ENCODE results near the gene EBF4.
"Not testable (repeated sequence)": the region's sequence is repeated elsewhere in the genome, so short reads cannot be mapped to it uniquely, and the experiment has no call there.

The EBF4 gene

GRCh38 chr20:2805689-2806350, 113.2 kb downstream of the EBF4 start:
- H3K9me3 ChIP-seq (ENCODE audit: insufficient read depth, low read length), result no peaks in the 10 kb centered on the region

DNA sequence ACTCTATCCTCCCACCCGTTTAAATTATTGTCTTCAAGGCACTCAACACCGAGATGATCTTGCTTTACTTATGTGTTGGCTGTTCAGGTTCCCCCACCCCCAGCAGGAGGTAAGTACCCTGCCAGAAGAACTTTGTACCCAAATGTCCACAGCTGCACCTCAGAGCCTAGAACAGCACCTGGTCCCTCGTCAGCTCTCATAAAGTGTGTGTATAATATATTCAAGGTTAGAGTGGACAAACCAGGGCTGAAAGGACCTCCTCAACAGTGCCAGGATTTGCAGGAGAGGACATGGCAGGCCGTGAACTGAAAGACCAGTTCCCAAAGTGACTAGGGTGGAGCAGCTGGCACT, 113.7 kb downstream of the EBF4 start:
- Histone ChIP-seq H3K9me3 (ENCODE audit: insufficient read depth, low read length) (no peaks in the 10 kb centered on the region), H2AFZ (ENCODE audit: low read depth, low read length, severe bottlenecking) (no peak overlapping the region), H3F3A (ENCODE audit: insufficient read depth) (no peaks in the 10 kb centered on the region), H3K36me3 (ENCODE audit: low read length) (no peaks in the 10 kb centered on the region), H4K20me1 (ENCODE audit: low read depth, low read length) (no peaks in the 10 kb centered on the region), H3K27me3 (ENCODE audit: low read length) (no peaks in the 10 kb centered on the region), H3K9ac (ENCODE audit: low read length) (no peak overlapping the region), H3K79me2 (ENCODE audit: insufficient read depth, low read length) (no peaks in the 10 kb centered on the region), H3K27ac (ENCODE audit: low read depth, low read length) (no peak overlapping the region), H3K4me2 (ENCODE audit: low read depth, low read length, poor library complexity, severe bottlenecking) (no peak overlapping the region), H3K4me3 (ENCODE audit: insufficient read depth, low read length, poor library complexity, severe bottlenecking) (no peak overlapping the region), H3K9me2 (replicated peaks; ENCODE audit: insufficient read depth, low read length) (no peaks in the 10 kb centered on the region)
- TF ChIP-seq EZH2phosphoT487 (conservative IDR thresholded peaks at IDR 0.05; ENCODE audit: low read length) (no peak), CTCF (IDR thresholded peaks at IDR 0.05; ENCODE audit: insufficient read depth, low read length, poor library complexity, severe bottlenecking) (no peak)

More at GRCh38 chr20:2805689-2806350, 113.2 kb downstream of the EBF4 start:
- no peak overlapping the region for H2AFZ ChIP-seq (ENCODE audit: low read depth, low read length, severe bottlenecking)
- no peak overlapping the region for H3K9ac ChIP-seq (ENCODE audit: low read length)
- TF ChIP-seq CTCF (IDR thresholded peaks at IDR 0.05; ENCODE audit: insufficient read depth, low read length, poor library complexity, severe bottlenecking), result no peak
- no peak for TF ChIP-seq EZH2phosphoT487 (conservative IDR thresholded peaks at IDR 0.05; ENCODE audit: low read length)
- H3K27me3 ChIP-seq (ENCODE audit: low read length), result no peaks in the 10 kb centered on the region
- H3F3A ChIP-seq (ENCODE audit: insufficient read depth), result no peaks in the 10 kb centered on the region
- no peaks in the 10 kb centered on the region for H3K79me2 ChIP-seq (ENCODE audit: insufficient read depth, low read length)
- no peaks in the 10 kb centered on the region for H3K36me3 ChIP-seq (ENCODE audit: low read length)
- no peak overlapping the region for H3K4me2 ChIP-seq (ENCODE audit: low read depth, low read length, poor library complexity, severe bottlenecking)
- H3K9me2 ChIP-seq (replicated peaks; ENCODE audit: insufficient read depth, low read length), result no peaks in the 10 kb centered on the region
- H3K4me3 ChIP-seq (ENCODE audit: insufficient read depth, low read length, poor library complexity, severe bottlenecking), result no peak overlapping the region
- H3K27ac ChIP-seq (ENCODE audit: low read depth, low read length), result no peak overlapping the region
- H4K20me1 ChIP-seq (ENCODE audit: low read depth, low read length), result no peaks in the 10 kb centered on the region

- TF ChIP-seq CTCF (IDR thresholded peaks at IDR 0.05; ENCODE audit: insufficient read depth, low read length, poor library complexity, severe bottlenecking), result no peak
- no peak for TF ChIP-seq EZH2phosphoT487 (conservative IDR thresholded peaks at IDR 0.05; ENCODE audit: low read length)
- H3K4me3 ChIP-seq (ENCODE audit: insufficient read depth, low read length, poor library complexity, severe bottlenecking), result no peak overlapping the region
These were observed 114.4 kb downstream of the EBF4 start for GRCh38 chr20:2807019-2807418.

GRCh38 chr20:2807929-2808328, 115.3 kb downstream of the EBF4 start:
- H3K4me3 ChIP-seq (ENCODE audit: insufficient read depth, low read length, poor library complexity, severe bottlenecking); H3K27ac ChIP-seq (ENCODE audit: low read depth, low read length); H3K27me3 ChIP-seq (ENCODE audit: low read length); H3K36me3 ChIP-seq (ENCODE audit: low read length); H3F3A ChIP-seq (ENCODE audit: insufficient read depth); H3K9me2 ChIP-seq (replicated peaks; ENCODE audit: insufficient read depth, low read length); H2AFZ ChIP-seq (ENCODE audit: low read depth, low read length, severe bottlenecking); H3K9me3 ChIP-seq (ENCODE audit: insufficient read depth, low read length); H3K79me2 ChIP-seq (ENCODE audit: insufficient read depth, low read length); H4K20me1 ChIP-seq (ENCODE audit: low read depth, low read length); H3K4me2 ChIP-seq (ENCODE audit: low read depth, low read length, poor library complexity, severe bottlenecking); H3K9ac ChIP-seq (ENCODE audit: low read length): not testable (repeated sequence)

More at GRCh38 chr20:2807019-2807418, 114.4 kb downstream of the EBF4 start:
- H3K4me2 ChIP-seq (ENCODE audit: low read depth, low read length, poor library complexity, severe bottlenecking), result no peak overlapping the region
- no peaks in the 10 kb centered on the region for H3F3A ChIP-seq (ENCODE audit: insufficient read depth)
- no peaks in the 10 kb centered on the region for H3K27me3 ChIP-seq (ENCODE audit: low read length)
- no peaks in the 10 kb centered on the region for H3K9me3 ChIP-seq (ENCODE audit: insufficient read depth, low read length)
- no peak overlapping the region for H2AFZ ChIP-seq (ENCODE audit: low read depth, low read length, severe bottlenecking)
- no peaks in the 10 kb centered on the region for H3K36me3 ChIP-seq (ENCODE audit: low read length)
- no peaks in the 10 kb centered on the region for H4K20me1 ChIP-seq (ENCODE audit: low read depth, low read length)
- no peak overlapping the region for H3K9ac ChIP-seq (ENCODE audit: low read length)
- no peaks in the 10 kb centered on the region for H3K9me2 ChIP-seq (replicated peaks; ENCODE audit: insufficient read depth, low read length)
- no peaks in the 10 kb centered on the region for H3K79me2 ChIP-seq (ENCODE audit: insufficient read depth, low read length)
- H3K27ac ChIP-seq (ENCODE audit: low read depth, low read length), result no peak overlapping the region

Measured in SU-DHL-6 (cell line).